Epithelial cell of esophagus (primary cell): ENCODE data around the gene RNU2-63P.

Experiments
- DNase-seq: peaks from one replicate; pipeline ENCODE4 v3.0.0; 2010; ENCODE audit warnings: low read depth
- H3K4me3 ChIP-seq: 2 replicates; pipeline ENCODE4 v1.5.1; 2011; ENCODE audit warnings: mild to moderate bottlenecking, low read length, control low read depth
- TF ChIP-seq, protein P1 (sequence below): IDR thresholded peaks from 2 replicates; pipeline ENCODE4 v1.5.1; 2011; ENCODE audit warnings: low read depth, mild to moderate bottlenecking, low read length, control low read depth, inconsistent platforms; ENCODE audit not compliant: insufficient read depth; ENCODE audit errors: missing control alignments

RNU2-63P gene

DNA sequence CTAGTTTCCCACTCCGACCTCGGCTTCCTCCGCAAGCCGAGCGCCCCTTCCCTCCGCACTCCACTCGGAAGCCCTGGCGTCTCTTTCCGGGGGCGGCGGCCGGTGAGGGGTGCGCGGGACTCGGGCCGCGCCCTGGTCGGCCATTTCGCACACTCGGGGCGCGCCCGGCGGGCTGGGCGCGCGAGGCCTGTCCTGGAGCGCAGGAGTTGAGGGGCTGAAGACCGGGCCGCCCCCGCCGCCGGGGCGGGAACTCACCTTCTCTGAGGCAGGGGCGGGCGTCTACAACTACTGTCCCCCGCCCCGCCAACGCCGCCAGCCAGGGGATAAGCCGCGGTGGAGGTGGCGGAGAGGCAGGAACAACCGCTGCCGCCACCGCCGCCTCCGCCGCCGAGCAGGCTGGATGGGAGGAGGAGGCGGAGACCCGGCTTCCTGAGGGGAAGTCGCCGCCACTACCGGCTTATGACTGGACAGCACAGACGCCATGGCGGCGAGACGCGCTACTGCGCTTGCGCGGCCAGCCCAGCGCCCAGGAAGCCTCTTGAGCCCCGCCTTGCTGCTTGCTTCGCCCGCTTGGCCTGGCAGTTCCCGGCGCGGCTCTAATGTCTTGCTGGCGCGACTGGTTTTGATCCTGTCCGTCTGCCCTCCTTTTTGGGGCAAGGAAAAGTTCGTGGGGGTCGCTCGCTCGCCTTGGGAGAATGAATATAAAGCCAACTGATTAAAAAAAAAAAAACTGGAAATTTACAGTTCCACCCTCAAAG, 39.2 kb upstream of the RNU2-63P start, which contains the start of gene KRCC1:
Gene KRCC1 (minus strand): TSS at position 413 of the 758 bp plus-strand sequence. CDS start 27,220 bp downstream, outside the sequence.
- peak within 1 kb of the TSS; percentile 97 for H3K4me3 ChIP-seq
- TF ChIP-seq, protein P1, sequence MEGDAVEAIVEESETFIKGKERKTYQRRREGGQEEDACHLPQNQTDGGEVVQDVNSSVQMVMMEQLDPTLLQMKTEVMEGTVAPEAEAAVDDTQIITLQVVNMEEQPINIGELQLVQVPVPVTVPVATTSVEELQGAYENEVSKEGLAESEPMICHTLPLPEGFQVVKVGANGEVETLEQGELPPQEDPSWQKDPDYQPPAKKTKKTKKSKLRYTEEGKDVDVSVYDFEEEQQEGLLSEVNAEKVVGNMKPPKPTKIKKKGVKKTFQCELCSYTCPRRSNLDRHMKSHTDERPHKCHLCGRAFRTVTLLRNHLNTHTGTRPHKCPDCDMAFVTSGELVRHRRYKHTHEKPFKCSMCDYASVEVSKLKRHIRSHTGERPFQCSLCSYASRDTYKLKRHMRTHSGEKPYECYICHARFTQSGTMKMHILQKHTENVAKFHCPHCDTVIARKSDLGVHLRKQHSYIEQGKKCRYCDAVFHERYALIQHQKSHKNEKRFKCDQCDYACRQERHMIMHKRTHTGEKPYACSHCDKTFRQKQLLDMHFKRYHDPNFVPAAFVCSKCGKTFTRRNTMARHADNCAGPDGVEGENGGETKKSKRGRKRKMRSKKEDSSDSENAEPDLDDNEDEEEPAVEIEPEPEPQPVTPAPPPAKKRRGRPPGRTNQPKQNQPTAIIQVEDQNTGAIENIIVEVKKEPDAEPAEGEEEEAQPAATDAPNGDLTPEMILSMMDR = no peak
- DNase-seq = peak; percentile 98

DNA sequence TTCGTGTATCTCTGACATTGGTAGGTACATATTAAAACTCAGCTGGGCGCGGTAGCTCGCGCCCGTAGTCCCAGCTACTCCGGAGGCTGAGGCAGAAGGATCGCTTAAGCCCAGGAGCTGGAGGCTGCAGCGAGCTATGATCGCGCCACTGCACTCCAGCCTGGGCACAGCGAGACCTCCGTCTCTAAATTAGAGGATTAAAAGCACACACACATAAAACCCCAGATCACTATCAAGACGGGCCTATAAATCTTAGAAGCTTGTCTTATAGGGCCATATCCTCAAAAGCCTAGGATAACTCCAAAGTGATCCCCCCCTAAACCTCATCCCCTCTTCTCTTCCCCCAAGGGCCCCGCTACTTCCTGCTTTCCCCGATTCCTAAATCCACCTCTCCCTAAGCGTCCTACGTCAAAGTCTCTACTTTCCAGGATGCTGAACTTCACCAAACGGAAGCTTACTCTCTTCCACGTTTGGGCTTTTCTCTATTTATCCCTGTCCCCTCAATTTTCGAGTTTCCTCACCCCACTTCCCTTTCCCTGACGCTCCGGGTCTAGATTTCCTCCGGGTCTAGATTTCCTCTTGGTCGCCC, 38.5 kb upstream of the RNU2-63P start:
- H3K4me3 ChIP-seq = peak overlapping the region; percentile 97
- TF ChIP-seq, protein P1 = no peak
- DNase-seq = peak; percentile 24

DNA sequence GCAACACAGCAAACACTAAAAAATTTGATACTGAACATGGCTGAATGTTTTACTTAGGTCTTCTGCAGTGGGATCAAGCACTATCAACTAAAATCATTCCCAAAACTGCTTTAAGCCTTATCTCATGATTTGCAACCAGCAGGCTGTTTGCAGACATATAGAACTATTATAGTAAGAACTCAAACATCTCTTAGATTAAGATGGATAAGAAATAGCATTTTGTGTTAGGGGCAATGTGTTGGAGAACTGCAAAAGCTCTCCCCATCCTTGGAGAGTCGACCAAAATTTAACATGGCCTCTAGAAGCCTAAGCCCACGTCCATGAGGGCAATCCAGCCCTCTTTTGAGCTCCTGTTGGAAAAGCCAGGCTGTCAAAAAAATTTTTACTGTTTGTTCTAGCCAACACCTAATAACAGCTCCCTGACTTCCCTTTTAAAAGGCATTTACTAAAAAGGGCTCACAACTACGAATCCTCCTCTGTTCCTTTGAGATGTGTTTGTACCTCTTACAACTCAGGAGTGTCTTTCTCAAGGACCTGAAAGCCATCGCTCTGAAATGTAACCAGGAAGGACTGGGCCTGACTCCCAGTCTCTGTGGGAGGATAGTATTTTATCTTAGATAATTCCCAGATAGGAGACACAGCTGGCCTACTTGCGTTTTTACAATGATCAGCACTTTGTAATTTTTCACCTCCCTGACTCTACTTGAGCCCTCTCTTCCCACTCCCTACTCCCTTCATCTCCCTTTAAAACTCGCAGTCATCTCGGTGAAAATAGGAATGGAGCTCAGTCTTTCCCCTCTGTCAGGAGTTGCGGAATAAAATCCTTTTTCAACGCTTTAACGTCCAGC, 37.8 kb upstream of the RNU2-63P start:
- DNase-seq = no peak
- TF ChIP-seq, protein P1 = no peak
- peak overlapping the region; percentile 97 for H3K4me3 ChIP-seq

DNA sequence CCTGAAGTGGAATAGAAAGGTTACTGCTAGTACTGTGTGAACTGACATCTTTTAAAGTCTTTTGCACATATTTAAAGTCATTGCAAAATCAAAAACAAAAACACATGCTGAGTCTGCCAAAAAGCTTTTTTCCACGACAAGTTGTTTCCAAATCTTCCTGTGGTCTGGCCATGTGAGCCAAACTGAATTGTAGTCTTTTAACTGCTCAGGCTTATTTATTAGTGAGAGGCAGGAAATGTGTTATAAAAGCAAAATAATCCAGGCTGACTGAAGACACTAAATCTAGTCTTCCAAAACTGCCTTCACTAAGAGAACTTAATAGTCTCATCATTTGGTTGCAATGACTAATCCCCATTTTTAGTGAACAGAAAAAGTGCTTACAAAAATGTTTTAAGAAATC, 36.9 kb upstream of the RNU2-63P start:
- no peak overlapping the region for H3K4me3 ChIP-seq
- DNase-seq = no peak
- TF ChIP-seq, protein P1 = no peak

DNA sequence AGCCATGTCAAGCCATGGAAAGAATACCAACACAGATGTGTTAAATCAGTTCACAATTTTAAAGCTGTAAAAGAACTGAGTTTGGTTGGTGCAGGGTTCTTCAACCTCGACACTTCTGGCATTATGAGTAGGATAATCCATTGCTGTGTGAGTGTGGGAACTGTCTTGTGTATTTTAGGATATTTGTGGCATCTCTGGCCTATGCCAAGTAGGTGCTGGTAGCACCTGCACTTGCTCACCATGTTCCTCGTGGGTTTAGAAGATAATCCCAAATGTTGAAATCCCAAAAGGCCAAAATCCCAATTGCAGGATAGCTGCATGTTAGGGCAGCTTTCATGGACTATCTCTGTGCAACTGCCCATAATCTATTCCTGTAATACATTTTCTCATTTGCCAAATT, 35.4 kb upstream of the RNU2-63P start:
- no peak for DNase-seq
- TF ChIP-seq, protein P1 = no peak

GRCh38 chr2:88049622-88050021, 33.3 kb upstream of the RNU2-63P start:
- TF ChIP-seq, protein P1 = no peak
- DNase-seq = no peak
- H3K4me3 ChIP-seq = no peak overlapping the region

More for the DNA sequence above, 35.4 kb upstream of the RNU2-63P start:
- H3K4me3 ChIP-seq = no peak overlapping the region
